ENCODE measurements around the gene PIK3CB. TPM values are rescaled to one million over a fixed set of nuclear protein-coding genes. Genes with fewer than 3 reads are reported as not detected.
A peak's percentile ranks its signal among the peaks of the same experiment; 100 is the strongest.
"Not testable (repeated sequence)": the region's sequence is repeated elsewhere in the genome, so short reads cannot be mapped to it uniquely, and the experiment has no call there.

The PIK3CB gene
- total RNA-seq, 1 donor from 2014 or later = 16.1 TPM

DNA sequence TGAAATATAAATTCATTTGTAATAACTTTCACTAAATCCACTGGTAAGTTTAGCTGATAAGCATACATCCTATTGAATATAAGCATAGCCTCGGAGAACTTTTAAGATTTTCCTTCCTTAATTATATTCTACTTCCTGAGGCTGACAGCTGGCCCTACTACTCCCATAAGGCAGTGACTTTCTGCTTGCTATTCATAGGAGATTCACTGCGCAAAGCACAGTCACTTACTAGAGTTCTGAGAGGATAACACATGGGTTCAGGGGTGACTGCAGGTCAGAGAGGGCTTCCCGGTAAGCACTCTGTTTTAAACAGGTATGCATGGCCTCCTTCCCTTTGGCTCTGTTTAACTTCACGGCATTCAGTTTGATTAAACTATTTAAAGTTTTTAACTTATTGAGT, 150.3 kb downstream of the PIK3CB start:
- no peak for DNase-seq (ENCODE audit: low read depth, low spot score)

DNA sequence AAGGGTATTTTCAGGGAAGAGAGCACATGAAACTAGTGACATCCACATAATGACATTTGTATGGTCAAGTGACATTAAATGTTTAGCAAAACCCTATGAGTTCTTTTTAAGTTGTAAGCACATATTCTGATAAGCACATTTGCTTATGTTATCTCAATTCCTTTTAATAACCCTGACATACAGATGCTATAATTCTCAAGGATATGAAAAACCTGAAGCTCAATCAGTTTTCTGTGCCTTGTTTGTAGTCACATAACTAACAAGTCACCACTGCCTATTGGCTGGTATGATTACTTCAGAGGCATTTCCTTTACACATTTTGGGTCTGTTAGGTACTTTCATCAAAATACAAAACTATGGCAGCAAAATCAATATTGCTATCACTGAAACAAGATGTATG, 152.1 kb downstream of the PIK3CB start:
- DNase-seq (ENCODE audit: low read depth, low spot score) = no peak

GRCh38 chr3:138681463-138682220, 153.1 kb downstream of the PIK3CB start:
- no peak for DNase-seq (ENCODE audit: low read depth, low spot score)

- DNase-seq (ENCODE audit: low read depth, low spot score) = not testable (repeated sequence)
These were observed 153.8 kb downstream of the PIK3CB start for GRCh38 chr3:138680974-138681373.

DNA sequence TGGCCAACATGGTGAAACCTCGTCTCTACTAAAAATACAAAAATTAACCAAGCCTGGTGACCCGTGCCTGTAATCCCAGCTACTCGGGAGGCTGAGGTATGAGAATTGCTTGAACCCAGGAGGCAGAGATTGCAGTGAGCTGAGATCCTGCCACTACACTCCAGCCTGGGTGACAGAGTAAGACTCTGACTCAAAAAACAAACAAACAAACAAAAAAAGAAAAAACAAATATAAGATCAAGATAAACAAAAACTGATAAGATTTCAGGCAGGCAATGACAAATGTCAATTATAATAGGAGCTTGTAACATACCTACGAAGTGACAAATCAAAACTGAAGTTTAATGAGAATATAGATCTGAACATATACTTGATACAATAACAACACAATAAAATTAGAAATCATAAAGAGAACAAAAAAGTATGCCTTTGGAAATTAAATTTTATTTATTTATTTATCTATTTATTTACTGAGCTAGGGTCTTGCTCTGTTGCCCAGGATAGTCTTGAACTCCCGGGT, 155.8 kb downstream of the PIK3CB start:
- no peak for DNase-seq (ENCODE audit: low read depth, low spot score)

- no peak for DNase-seq (ENCODE audit: low read depth, low spot score)
These were observed 156.6 kb downstream of the PIK3CB start for GRCh38 chr3:138678086-138678485.

DNA sequence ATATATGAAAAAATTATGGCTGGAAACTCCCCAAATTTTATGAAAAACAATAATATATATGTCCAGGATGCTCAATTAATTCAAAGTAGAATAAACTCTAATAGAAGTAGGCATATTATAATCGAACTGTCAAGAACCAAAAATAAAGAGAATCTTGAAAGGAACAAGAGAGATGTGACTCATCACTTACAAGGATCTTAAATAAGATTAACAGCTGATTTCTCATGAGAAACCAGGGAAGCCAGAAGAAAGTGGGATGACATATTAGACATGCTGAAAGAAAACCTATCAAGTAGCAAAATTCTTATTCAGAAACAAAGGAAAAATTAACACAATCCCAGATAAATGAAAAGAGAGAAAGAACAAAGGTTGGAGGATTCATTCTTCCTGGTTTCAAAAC, 159.3 kb downstream of the PIK3CB start:
- no peak for DNase-seq (ENCODE audit: low read depth, low spot score)

- DNase-seq (ENCODE audit: low read depth, low spot score) = no peak
These were observed 160.8 kb downstream of the PIK3CB start for GRCh38 chr3:138673641-138674530.

- DNase-seq (ENCODE audit: low read depth, low spot score) = no peak
These were observed 164.3 kb downstream of the PIK3CB start for GRCh38 chr3:138670407-138670806.

- DNase-seq (ENCODE audit: low read depth, low spot score) = peak; percentile 13
These were observed 166.6 kb downstream of the PIK3CB start for GRCh38 chr3:138668107-138668506.

DNA sequence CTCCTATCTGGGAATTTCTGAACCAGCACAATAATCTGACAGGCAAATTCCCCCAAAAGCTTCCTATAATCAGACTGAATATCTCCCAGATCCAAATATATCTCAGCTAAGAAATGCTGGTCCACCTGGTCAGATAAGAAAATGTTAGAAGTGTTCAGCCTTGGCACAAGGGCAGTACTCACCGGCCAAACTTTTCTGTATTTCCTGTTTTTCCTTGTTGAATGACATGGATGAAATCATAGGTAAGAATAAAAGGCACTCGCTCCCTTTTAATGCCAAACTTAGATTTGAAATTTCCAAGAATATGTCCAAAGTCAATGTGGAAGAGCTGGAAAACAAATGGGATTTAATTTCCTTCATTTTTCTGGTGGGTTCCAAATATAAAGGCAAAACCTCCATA, 177.2 kb downstream of the PIK3CB start:
- no peak for DNase-seq (ENCODE audit: low read depth, low spot score)

DNA sequence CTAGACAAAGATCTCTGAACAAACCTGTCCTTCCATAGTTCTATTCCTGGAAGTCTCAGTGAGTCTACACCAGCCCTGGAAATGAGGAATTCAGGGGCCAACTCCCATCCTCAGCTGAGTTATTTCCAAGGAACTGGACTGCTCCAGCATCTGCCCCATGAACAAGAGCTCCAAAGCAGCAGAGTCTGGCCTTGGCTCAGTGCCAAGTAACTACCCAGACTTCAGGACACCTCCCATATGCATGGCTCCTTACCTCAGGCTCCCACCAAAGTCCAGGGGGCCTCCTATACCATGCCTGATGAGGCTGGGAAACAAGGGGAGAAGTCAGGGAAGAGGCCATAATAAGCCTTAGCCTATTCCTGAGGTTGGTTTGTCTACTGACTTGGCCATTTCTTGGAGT, 181.2 kb downstream of the PIK3CB start:
- no peak for DNase-seq (ENCODE audit: low read depth, low spot score)

DNA sequence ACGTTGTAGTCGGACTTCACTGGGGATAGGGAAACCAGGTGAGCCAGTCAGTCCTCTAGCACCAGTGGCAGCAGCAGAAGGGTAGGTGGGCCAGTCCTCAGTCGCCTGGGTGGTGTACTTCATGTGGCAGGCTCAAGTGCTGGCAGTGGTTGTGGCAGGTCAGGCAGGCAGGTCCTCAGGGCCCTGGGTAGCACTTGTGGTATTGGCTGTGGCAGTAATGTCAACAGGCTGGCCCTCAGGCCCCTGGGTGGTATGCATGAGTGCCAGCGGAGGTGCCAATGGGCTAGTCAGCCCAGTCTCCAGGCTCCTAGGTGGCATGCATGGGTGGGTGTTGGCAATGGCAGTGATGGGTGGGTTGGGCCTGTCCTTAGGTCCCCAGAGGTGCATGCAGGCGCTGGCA, 185.6 kb downstream of the PIK3CB start:
- no peak for DNase-seq (ENCODE audit: low read depth, low spot score)

DNA sequence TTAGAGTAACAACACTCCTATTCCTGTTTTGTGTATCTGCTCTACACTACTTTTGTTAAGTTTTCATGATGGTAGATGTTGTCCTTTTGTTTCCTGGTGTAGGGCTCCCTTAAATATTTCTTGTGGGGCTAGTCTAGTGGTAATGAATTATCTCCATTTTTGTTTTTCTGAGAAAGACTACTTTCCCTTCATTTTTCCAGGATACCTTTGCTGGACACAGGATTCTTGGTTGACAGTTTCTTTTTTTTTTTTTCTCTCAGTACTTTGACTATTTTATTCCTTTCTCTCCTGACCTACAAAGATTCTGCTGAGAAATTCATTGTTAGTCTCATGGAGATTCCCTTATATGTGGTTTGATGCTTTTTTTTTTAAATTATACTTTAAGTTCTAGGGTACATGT, 188.2 kb downstream of the PIK3CB start:
- DNase-seq (ENCODE audit: low read depth, low spot score) = no peak

- DNase-seq (ENCODE audit: low read depth, low spot score) = no peak
These were observed 188.7 kb downstream of the PIK3CB start for GRCh38 chr3:138646008-138646407.

DNA sequence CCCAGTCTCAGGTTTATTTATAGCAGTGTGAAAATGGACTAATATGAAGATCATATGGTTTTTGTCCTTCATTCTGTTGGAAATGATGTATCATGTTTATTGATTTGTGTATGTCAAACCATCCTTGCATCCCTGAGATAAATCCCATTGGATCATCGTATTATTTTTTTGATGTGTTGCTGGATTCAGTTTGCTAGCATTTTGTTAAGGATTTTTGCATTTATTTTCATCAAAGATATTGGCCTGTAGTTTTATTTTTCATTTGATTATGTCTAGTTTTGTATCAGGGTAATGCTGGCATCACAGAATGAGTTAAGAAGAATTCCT, 191.8 kb downstream of the PIK3CB start:
- DNase-seq (ENCODE audit: low read depth, low spot score) = no peak

GRCh38 chr3:138642226-138642926, 192.4 kb downstream of the PIK3CB start:
- DNase-seq (ENCODE audit: low read depth, low spot score) = no peak

DNA sequence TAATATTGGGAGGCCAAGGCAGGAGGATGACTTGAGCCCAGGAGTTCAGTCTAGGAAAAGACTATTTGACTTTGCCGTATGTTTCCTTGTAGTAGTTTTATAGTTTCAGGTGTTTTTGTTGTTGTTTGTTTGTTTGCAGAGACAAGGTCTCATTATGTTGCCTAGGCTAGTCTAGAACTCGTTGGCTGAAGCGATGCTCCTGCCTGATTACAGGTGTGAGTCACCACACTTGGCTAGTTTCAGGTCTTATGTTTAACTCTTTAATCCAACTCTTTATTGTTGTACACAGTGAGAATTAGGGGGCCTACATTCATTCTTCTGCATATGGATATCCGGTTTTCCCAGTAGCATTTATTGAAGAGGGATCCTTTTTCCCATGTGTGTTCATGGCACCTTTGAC, 194.2 kb downstream of the PIK3CB start:
- no peak for DNase-seq (ENCODE audit: low read depth, low spot score)

- no peak for DNase-seq (ENCODE audit: low read depth, low spot score)
These were observed 196.1 kb downstream of the PIK3CB start for GRCh38 chr3:138638641-138639040.

DNA sequence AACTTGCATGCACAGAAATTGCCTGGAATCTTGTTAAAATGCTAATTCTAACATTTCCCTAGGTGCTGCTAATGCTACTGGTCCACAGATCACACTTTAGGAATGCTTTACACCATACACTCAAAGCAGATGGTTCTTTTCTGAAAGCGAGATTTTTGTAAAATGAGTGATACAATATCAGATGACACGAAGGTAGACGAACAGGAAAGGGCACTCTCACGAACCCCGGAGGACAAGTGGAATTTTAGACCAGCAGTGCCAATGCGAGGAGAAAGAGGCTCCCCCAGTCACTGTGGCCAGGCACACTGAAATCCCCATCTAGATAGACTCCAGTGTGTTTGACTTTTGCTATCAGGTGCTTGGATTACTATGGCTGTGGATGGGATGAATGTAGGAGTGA, 205.2 kb downstream of the PIK3CB start:
- DNase-seq (ENCODE audit: low read depth, low spot score) = no peak

GRCh38 chr3:138625707-138626365, 208.9 kb downstream of the PIK3CB start:
- no peak for DNase-seq (ENCODE audit: low read depth, low spot score)

Data from pulmonary artery endothelial cell (primary cell).